ENCODE results near the gene DOCK3.
"Not testable (repeated sequence)": the region's sequence is repeated elsewhere in the genome, so short reads cannot be mapped to it uniquely, and the experiment has no call there.

DOCK3 gene

GRCh38 chr3:51330046-51330445 lies 655.3 kb downstream of the DOCK3 start:
- no peak for DNase-seq (ENCODE audit: low spot score)

- no peak for DNase-seq (ENCODE audit: low spot score)
Observed at GRCh38 chr3:51332156-51332555, 657.4 kb downstream of the DOCK3 start.

- DNase-seq (ENCODE audit: low spot score) = no peak
Observed at GRCh38 chr3:51333021-51333420, 658.3 kb downstream of the DOCK3 start.

GRCh38 chr3:51336261-51336660 lies 661.5 kb downstream of the DOCK3 start:
- no peak for DNase-seq (ENCODE audit: low spot score)

- no peak for DNase-seq (ENCODE audit: low spot score)
Observed at GRCh38 chr3:51337666-51338065, 662.9 kb downstream of the DOCK3 start.

GRCh38 chr3:51338632-51339031 lies 663.9 kb downstream of the DOCK3 start:
- DNase-seq (ENCODE audit: low spot score) = no peak

- peak; percentile 91 for DNase-seq (ENCODE audit: low spot score)
Observed at GRCh38 chr3:51340013-51340829, 665.5 kb downstream of the DOCK3 start.

- DNase-seq (ENCODE audit: low spot score) = no peak
Observed at GRCh38 chr3:51340989-51341636, 666.4 kb downstream of the DOCK3 start.

- peak; percentile 26 for DNase-seq (ENCODE audit: low spot score)
Observed at GRCh38 chr3:51343918-51344687, 669.4 kb downstream of the DOCK3 start.

- no peak for DNase-seq (ENCODE audit: low spot score)
Observed at GRCh38 chr3:51350751-51351150, 676.0 kb downstream of the DOCK3 start.

GRCh38 chr3:51353131-51353530 lies 678.4 kb downstream of the DOCK3 start:
- DNase-seq (ENCODE audit: low spot score) = no peak

- no peak for DNase-seq (ENCODE audit: low spot score)
Observed at GRCh38 chr3:51353691-51354090, 679.0 kb downstream of the DOCK3 start.

GRCh38 chr3:51354172-51354571 lies 679.4 kb downstream of the DOCK3 start:
- no peak for DNase-seq (ENCODE audit: low spot score)

- no peak for DNase-seq (ENCODE audit: low spot score)
Observed at GRCh38 chr3:51354731-51355615, 680.2 kb downstream of the DOCK3 start.

GRCh38 chr3:51355891-51356578 lies 681.3 kb downstream of the DOCK3 start:
- DNase-seq (ENCODE audit: low spot score) = no peak

GRCh38 chr3:51357856-51358255 lies 683.1 kb downstream of the DOCK3 start:
- no peak for DNase-seq (ENCODE audit: low spot score)

GRCh38 chr3:51358981-51359380 lies 684.3 kb downstream of the DOCK3 start:
- no peak for DNase-seq (ENCODE audit: low spot score)

GRCh38 chr3:51360806-51361205 lies 686.1 kb downstream of the DOCK3 start:
- DNase-seq (ENCODE audit: low spot score) = no peak

GRCh38 chr3:51361746-51362145 lies 687.0 kb downstream of the DOCK3 start:
- DNase-seq (ENCODE audit: low spot score) = no peak

GRCh38 chr3:51362476-51362875 lies 687.7 kb downstream of the DOCK3 start:
- DNase-seq (ENCODE audit: low spot score) = no peak

GRCh38 chr3:51368276-51368675 lies 693.5 kb downstream of the DOCK3 start:
- not testable (repeated sequence) for DNase-seq (ENCODE audit: low spot score)
